WERI-Rb-1 (cell line): ENCODE results near the gene EPO.
"Not testable (repeated sequence)": the region's sequence is repeated elsewhere in the genome, so short reads cannot be mapped to it uniquely, and the experiment has no call there.

ENCODE experiments used
- DNase-seq: peaks from one replicate; pipeline ENCODE4 v3.0.0-alpha.2; 2020
- H3K27ac ChIP-seq: fragments of 250-450 bp; sonication (Bioruptor Pico); 2 replicates; pipeline ENCODE4 v1.5.1; 2020; ENCODE audit warnings: mild to moderate bottlenecking, moderate library complexity
- H3K27me3 ChIP-seq: fragments of 250-450 bp; sonication (Bioruptor Pico); 2 replicates; pipeline ENCODE4 v1.5.1; 2021; ENCODE audit warnings: mild to moderate bottlenecking, low read depth, moderate library complexity; ENCODE audit not compliant: insufficient read depth, severe bottlenecking
- H3K36me3 ChIP-seq: fragments of 250-450 bp; sonication (Bioruptor Pico); 2 replicates; pipeline ENCODE4 v1.5.1; 2020; ENCODE audit warnings: mild to moderate bottlenecking, moderate library complexity
- H3K4me3 ChIP-seq: 2 replicates; pipeline ENCODE4 v1.5.1; 2011; ENCODE audit warnings: low read depth, mild to moderate bottlenecking, control low read depth, low read length
- H3K9me3 ChIP-seq: fragments of 250-450 bp; sonication (Bioruptor Pico); 2 replicates; pipeline ENCODE4 v1.5.1; 2021; ENCODE audit warnings: mild to moderate bottlenecking, moderate library complexity; ENCODE audit not compliant: severe bottlenecking
- CTCF ChIP-seq: IDR thresholded peaks from 2 replicates; pipeline ENCODE4 v1.5.1; 2011; ENCODE audit warnings: low read depth, mild to moderate bottlenecking, control low read depth, inconsistent platforms, low read length

EPO gene

GRCh38 chr7:100720671-100721504 lies 620 bp downstream of the EPO start:
- TF ChIP-seq CTCF, result no peak
- Histone ChIP-seq H3K27ac (no peak overlapping the region), H3K27me3 (peaks cover 65% of the 10 kb centered on the region)

DNA sequence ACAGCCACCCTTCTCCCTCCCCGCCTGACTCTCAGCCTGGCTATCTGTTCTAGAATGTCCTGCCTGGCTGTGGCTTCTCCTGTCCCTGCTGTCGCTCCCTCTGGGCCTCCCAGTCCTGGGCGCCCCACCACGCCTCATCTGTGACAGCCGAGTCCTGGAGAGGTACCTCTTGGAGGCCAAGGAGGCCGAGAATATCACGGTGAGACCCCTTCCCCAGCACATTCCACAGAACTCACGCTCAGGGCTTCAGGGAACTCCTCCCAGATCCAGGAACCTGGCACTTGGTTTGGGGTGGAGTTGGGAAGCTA lies 1.2 kb downstream of the EPO start:
- Histone ChIP-seq H3K27me3 (peaks cover 68% of the 10 kb centered on the region), H3K4me3 (no peak overlapping the region), H3K36me3 (no peaks in the 10 kb centered on the region), H3K9me3 (no peaks in the 10 kb centered on the region), H3K27ac (no peak overlapping the region)
- no peak for DNase-seq
- no peak for TF ChIP-seq CTCF

More at GRCh38 chr7:100720671-100721504, 620 bp downstream of the EPO start:
- H3K4me3 ChIP-seq, result no peak overlapping the region
- H3K9me3 ChIP-seq, result no peaks in the 10 kb centered on the region
- no peak for DNase-seq
- no peaks in the 10 kb centered on the region for H3K36me3 ChIP-seq

DNA sequence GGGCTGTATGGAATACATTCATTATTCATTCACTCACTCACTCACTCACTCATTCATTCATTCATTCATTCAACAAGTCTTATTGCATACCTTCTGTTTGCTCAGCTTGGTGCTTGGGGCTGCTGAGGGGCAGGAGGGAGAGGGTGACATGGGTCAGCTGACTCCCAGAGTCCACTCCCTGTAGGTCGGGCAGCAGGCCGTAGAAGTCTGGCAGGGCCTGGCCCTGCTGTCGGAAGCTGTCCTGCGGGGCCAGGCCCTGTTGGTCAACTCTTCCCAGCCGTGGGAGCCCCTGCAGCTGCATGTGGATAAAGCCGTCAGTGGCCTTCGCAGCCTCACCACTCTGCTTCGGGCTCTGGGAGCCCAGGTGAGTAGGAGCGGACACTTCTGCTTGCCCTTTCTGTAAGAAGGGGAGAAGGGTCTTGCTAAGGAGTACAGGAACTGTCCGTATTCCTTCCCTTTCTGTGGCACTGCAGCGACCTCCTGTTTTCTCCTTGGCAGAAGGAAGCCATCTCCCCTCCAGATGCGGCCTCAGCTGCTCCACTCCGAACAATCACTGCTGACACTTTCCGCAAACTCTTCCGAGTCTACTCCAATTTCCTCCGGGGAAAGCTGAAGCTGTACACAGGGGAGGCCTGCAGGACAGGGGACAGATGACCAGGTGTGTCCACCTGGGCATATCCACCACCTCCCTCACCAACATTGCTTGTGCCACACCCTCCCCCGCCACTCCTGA lies 2.4 kb downstream of the EPO start:
- Histone ChIP-seq H3K27ac (no peak overlapping the region), H3K9me3 (no peaks in the 10 kb centered on the region), H3K4me3 (no peak overlapping the region), H3K36me3 (no peaks in the 10 kb centered on the region), H3K27me3 (peaks cover 80% of the 10 kb centered on the region)
- TF ChIP-seq CTCF, result no peak
- no peak for DNase-seq

GRCh38 chr7:100723732-100724275 lies 3.5 kb downstream of the EPO start:
- no peaks in the 10 kb centered on the region for H3K9me3 ChIP-seq

GRCh38 chr7:100724364-100724763 lies 4.1 kb downstream of the EPO start:
- H3K9me3 ChIP-seq, result not testable (repeated sequence)

More at GRCh38 chr7:100723732-100724275, 3.5 kb downstream of the EPO start:
- peaks cover 92% of the 10 kb centered on the region for H3K27me3 ChIP-seq
- no peak overlapping the region for H3K27ac ChIP-seq
- no peak for DNase-seq
- no peak for TF ChIP-seq CTCF
- no peak overlapping the region for H3K4me3 ChIP-seq
- H3K36me3 ChIP-seq, result no peaks in the 10 kb centered on the region

More at GRCh38 chr7:100724364-100724763, 4.1 kb downstream of the EPO start:
- not testable (repeated sequence) for H3K36me3 ChIP-seq, H3K4me3 ChIP-seq, DNase-seq, H3K27ac ChIP-seq
- peaks cover 92% of the 10 kb centered on the region for H3K27me3 ChIP-seq
